ENCODE results near the gene ACTMAP. TPM values are rescaled to one million over a fixed set of nuclear protein-coding genes. Genes with fewer than 3 reads are reported as not detected.
A peak's percentile ranks its signal among the peaks of the same experiment; 100 is the strongest.
"Not testable (repeated sequence)": the region's sequence is repeated elsewhere in the genome, so short reads cannot be mapped to it uniquely, and the experiment has no call there.

Gene ACTMAP
- total RNA-seq, 2 donors from 2014 or later, result 3.0 to 4.2 TPM

DNA sequence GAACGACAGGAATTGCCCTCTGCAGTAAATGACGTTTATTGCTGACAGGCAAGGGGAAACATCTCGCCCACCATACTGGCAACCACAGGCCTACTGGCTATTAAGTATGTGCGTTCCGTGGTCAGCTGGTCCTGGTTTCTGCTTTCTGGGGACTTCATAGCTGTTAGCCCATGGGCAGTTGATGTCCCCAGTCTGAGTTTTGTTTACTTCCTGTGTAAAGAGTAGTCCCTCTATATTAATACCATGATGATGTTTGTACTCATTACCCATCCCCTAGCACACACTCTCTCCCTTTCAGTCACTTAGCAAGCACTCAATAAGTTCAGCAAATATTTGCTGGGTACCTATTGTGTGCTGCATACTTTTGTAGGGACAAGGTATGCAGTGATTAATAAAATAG lies 18.6 kb upstream of the ACTMAP start:
- no peak for DNase-seq
- no peaks in the 10 kb centered on the region for H3K4me1 ChIP-seq
- ATAC-seq, result no peak
- H3K9me3 ChIP-seq, result no peaks in the 10 kb centered on the region
- H3K4me3 ChIP-seq, result no peak overlapping the region
- H3K27me3 ChIP-seq, result no peaks in the 10 kb centered on the region
- TF ChIP-seq, protein P1, sequence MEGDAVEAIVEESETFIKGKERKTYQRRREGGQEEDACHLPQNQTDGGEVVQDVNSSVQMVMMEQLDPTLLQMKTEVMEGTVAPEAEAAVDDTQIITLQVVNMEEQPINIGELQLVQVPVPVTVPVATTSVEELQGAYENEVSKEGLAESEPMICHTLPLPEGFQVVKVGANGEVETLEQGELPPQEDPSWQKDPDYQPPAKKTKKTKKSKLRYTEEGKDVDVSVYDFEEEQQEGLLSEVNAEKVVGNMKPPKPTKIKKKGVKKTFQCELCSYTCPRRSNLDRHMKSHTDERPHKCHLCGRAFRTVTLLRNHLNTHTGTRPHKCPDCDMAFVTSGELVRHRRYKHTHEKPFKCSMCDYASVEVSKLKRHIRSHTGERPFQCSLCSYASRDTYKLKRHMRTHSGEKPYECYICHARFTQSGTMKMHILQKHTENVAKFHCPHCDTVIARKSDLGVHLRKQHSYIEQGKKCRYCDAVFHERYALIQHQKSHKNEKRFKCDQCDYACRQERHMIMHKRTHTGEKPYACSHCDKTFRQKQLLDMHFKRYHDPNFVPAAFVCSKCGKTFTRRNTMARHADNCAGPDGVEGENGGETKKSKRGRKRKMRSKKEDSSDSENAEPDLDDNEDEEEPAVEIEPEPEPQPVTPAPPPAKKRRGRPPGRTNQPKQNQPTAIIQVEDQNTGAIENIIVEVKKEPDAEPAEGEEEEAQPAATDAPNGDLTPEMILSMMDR (IDR thresholded peaks at IDR 0.05), result no peak
- no peak for TF ChIP-seq POLR2A (IDR thresholded peaks at IDR 0.05)
- peaks cover 16 to 19% of the 10 kb centered on the region in 2 donors for H3K36me3 ChIP-seq (replicated peaks in 1 of 2; ENCODE audit: insufficient read depth in 1 of 2, low read depth in 2 of 2)
- WGBS, 2 donors, result 61 to 80% methylated on average over 5 of the region's 5 CpGs
- intact Hi-C loops (cut with DNase I), result no loop called here
- no peak overlapping the region for H3K27ac ChIP-seq

DNA sequence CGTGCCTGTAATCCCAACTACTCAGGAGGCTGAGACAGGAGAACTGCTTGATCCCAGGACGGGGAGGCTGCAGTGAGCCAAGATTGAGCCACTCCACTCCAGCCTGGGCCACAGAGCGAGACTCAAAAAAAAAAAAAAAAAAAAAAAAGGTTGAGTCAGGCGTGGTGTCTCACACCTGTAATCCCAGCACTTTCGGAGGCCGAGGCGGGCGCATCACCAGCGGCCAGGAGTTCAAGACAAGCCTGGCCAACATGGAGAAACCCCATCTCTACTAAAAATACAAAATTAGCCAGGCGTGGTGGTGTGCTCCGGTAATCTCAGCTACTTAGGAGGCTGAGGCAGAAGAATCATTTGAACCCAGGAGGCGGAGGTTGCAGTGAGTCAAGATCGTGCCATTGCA lies 16.1 kb upstream of the ACTMAP start:
- H3K36me3 ChIP-seq (replicated peaks in 1 of 2; ENCODE audit: insufficient read depth in 1 of 2, low read depth in 2 of 2), result peaks cover 32 to 40% of the 10 kb centered on the region in 2 donors
- DNase-seq; H3K27me3 ChIP-seq; H3K9me3 ChIP-seq; intact Hi-C loops (cut with DNase I); H3K4me3 ChIP-seq; H3K4me1 ChIP-seq; ATAC-seq; H3K27ac ChIP-seq: not testable (repeated sequence)
- WGBS, 2 donors, result 94 to 96% methylated on average over 12 to 13 of the region's 13 CpGs

DNA sequence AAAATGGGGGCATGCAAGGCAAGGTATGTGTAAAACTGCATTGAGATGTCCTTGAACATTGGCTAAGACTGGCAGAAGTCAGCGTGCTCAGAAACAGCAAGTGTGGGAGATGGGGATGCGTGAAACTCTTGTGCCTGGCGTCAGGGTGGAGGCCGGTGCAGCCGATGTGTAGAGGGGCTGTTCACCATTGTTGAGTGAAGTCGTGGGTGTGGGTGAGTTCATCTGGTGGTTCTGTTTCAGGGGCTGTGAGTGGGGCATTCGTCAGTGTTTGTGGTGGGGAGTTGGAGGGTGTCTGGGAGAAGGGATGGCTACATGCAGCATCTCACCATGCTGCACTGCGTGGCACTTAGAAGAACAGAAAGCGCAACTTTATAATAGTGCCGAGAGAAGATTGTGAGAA lies 13.7 kb upstream of the ACTMAP start:
- Histone ChIP-seq H3K36me3 (replicated peaks in 1 of 2; ENCODE audit: insufficient read depth in 1 of 2, low read depth in 2 of 2) (peaks cover 32 to 61% of the 10 kb centered on the region in 2 donors), H3K9me3 (no peaks in the 10 kb centered on the region), H3K4me1 (no peaks in the 10 kb centered on the region), H3K27me3 (no peaks in the 10 kb centered on the region), H3K4me3 (no peak overlapping the region), H3K27ac (no peak overlapping the region)
- ATAC-seq, result no peak
- 87 to 91% methylated on average over 10 of the region's 10 CpGs for WGBS, 2 donors
- no peak for TF ChIP-seq POLR2A (IDR thresholded peaks at IDR 0.05)
- TF ChIP-seq, protein P1 (IDR thresholded peaks at IDR 0.05), result no peak
- DNase-seq, result no peak
- intact Hi-C loops (cut with DNase I), result no loop called here

DNA sequence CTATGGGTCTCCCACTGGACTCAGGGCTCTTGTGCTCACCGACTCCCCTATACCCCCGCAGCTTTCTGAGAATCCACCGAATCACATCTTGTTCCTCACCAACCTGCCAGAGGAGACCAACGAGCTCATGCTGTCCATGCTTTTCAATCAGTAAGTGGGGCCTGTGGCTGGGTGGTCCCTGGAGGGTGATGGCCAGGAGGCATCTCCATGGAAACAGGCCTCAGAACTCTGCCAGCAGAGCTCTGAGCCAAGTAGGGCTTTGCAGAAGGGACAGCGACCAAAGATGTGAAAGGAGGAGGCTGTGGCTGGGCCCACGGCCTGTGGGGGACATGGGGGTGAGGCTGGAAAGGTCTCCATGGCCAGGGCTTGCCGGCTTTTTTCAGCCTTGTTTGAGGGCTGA lies 13.2 kb upstream of the ACTMAP start:
- TF ChIP-seq, protein P1 (IDR thresholded peaks at IDR 0.05), result no peak
- no peak for TF ChIP-seq POLR2A (IDR thresholded peaks at IDR 0.05)
- no peaks in the 10 kb centered on the region for H3K4me1 ChIP-seq
- WGBS, 2 donors, result 85 to 89% methylated on average over 6 to 7 of the region's 7 CpGs
- ATAC-seq (no peak), DNase-seq (no peak)
- no peak overlapping the region for H3K27ac ChIP-seq
- H3K4me3 ChIP-seq, result no peak overlapping the region
- intact Hi-C loops (cut with DNase I), result no loop called here
- no peaks in the 10 kb centered on the region for H3K9me3 ChIP-seq
- H3K27me3 ChIP-seq, result no peaks in the 10 kb centered on the region
- peaks cover 32 to 65% of the 10 kb centered on the region in 2 donors for H3K36me3 ChIP-seq (replicated peaks in 1 of 2; ENCODE audit: insufficient read depth in 1 of 2, low read depth in 2 of 2)

DNA sequence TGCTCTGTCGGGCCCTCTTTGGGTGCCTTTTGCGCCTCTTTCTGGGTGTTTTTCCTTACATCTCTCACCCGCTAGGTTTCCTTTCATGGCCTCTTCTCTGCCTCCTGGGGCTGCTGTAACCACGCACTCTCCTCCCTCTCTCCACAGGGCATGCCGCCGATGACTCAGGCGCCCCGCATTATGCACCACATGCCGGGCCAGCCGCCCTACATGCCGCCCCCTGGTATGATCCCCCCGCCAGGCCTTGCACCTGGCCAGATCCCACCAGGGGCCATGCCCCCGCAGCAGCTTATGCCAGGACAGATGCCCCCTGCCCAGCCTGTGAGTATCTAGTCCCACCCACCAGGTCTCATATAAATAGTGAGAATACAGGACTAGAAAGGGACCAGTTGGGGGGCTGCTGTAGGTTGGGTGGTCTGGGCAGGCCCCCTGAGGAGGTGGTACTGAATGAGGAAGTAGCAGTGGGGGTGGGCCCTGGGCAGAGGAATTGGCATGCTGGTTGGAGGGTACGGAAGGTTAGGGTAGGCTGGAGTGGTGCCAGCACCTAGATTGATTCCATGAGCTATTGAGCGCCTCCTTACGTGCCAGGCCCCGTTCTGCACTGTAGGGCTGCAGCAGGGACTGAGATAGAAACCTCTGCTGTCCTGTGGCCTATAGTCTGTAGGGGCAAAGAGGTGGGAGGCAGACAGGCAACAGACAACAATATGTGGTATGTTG lies 12.6 kb upstream of the ACTMAP start:
- Histone ChIP-seq H3K4me3 (no peak overlapping the region), H3K9me3 (no peaks in the 10 kb centered on the region), H3K36me3 (replicated peaks in 1 of 2; ENCODE audit: insufficient read depth in 1 of 2, low read depth in 2 of 2) (peaks cover 32 to 70% of the 10 kb centered on the region in 2 donors), H3K27me3 (no peaks in the 10 kb centered on the region), H3K4me1 (no peaks in the 10 kb centered on the region), H3K27ac (peak overlapping the region in 1 of 4 donors; percentile 15)
- no peak for ATAC-seq
- intact Hi-C loops (cut with DNase I), result no loop called here
- WGBS, 2 donors, result 93 to 94% methylated on average over 16 to 17 of the region's 17 CpGs
- TF ChIP-seq POLR2A (IDR thresholded peaks at IDR 0.05), result no peak
- TF ChIP-seq, protein P1 (IDR thresholded peaks at IDR 0.05), result no peak
- no peak for DNase-seq

All from body of pancreas (tissue), 4 donors.